Heart left ventricle (tissue), 16 donors: Measurements from ENCODE around the gene KCP. TPM values are rescaled to one million over a fixed set of nuclear protein-coding genes. Genes with fewer than 3 reads are reported as not detected.
A peak's percentile ranks its signal among the peaks of the same experiment; 100 is the strongest.

Experiments
- ATAC-seq, 4 donors: fragments of 200-7000 bp; cut with Tn5 transposase; one replicate each; pipeline ENCODE4 v1.9.1; 2020 to 2022; ENCODE audit warnings: moderate library complexity in 4 of 4, mild to moderate bottlenecking in 3 of 4, moderate number of reproducible peaks in 1 of 4
- DNase-seq, 5 donors: peaks; one replicate each; pipeline ENCODE4 v3.0.0-alpha.2; 2020
- H3K27ac ChIP-seq, 12 donors: fragments of 200-600 bp; sonication (generic) in 4 of 12; one replicate each; pipeline versions ENCODE4 v1.5.0 to v1.8.0; 2016 to 2022; ENCODE audit warnings: mild to moderate bottlenecking in 2 of 12
- H3K27me3 ChIP-seq, 9 donors: fragments of 200-600 bp; sonication (generic) in 2 of 9; one replicate each; pipeline versions ENCODE4 v1.5.1 to v1.8.0; 2016 to 2022; ENCODE audit warnings: mild to moderate bottlenecking in 3 of 9
- H3K36me3 ChIP-seq, 9 donors: fragments of 200-600 bp; sonication (generic) in 2 of 9; one replicate each; pipeline versions ENCODE4 v1.5.0 to v1.8.0; 2018 to 2022; ENCODE audit warnings: mild to moderate bottlenecking in 2 of 9
- H3K4me1 ChIP-seq, 12 donors: fragments of 200-600 bp; sonication (generic) in 4 of 12; one replicate each; pipeline versions ENCODE4 v1.5.0 to v1.8.0; 2016 to 2022; ENCODE audit warnings: mild to moderate bottlenecking in 3 of 12
- H3K4me3 ChIP-seq, 12 donors: fragments of 200-600 bp; sonication (generic) in 4 of 12; one replicate each; pipeline versions ENCODE4 v1.5.0 to v1.8.0; 2017 to 2022; ENCODE audit warnings: mild to moderate bottlenecking in 9 of 12, moderate library complexity in 4 of 12
- H3K9me3 ChIP-seq, 12 donors: fragments of 200-600 bp; sonication (generic) in 4 of 12; one replicate each; pipeline versions ENCODE4 v1.5.0 to v1.8.0; 2016 to 2022; ENCODE audit warnings: mild to moderate bottlenecking in 1 of 12
- CTCF ChIP-seq, 12 donors: fragments of 200-600 bp; sonication (generic) in 4 of 12; IDR thresholded peaks; one replicate each; pipeline versions ENCODE4 v1.5.0 to v1.8.0; 2018 to 2022; ENCODE audit warnings: antibody characterized with exemption in 12 of 12, mild to moderate bottlenecking in 5 of 12
- POLR2A ChIP-seq, 2 donors: fragments of 450-650 bp; IDR thresholded peaks; one replicate each; pipeline ENCODE4 v1.6.1; 2017; ENCODE audit warnings: antibody characterized with exemption in 2 of 2, mild to moderate bottlenecking in 2 of 2, moderate library complexity in 2 of 2
- WGBS, 4 donors: extraction: QIAGEN DNeasy Blood & Tissue Kit in 2 of 4; methylation state at CpG; one replicate each; pipeline versions ENCODE4 v1.1.5 to v1.1.7; 2013 to 2018; 5-methylcytosine and 5-hydroxymethylcytosine counted together
- intact Hi-C, 10 donors: fragments of 100-400 bp; cut with DNase I; formaldehyde crosslinking; loops; one replicate each; pipeline versions ENCODE4 v1.11.1 to v1.14.2; 2022
- polyA plus RNA-seq, 2 donors: library from polyadenylated mRNA; stranded (reverse); fragments of 200-250 nt; gene quantifications; one replicate each; pipeline ENCODE4 v1.2.3, GENCODE V29; 2013
- total RNA-seq, 9 donors: library from RNA; depleted of rRNA in 2 of 9; stranded (reverse); fragments of >200 nt in 2 of 9; fragmentation: NEBNext Ultra II Directional in 3 of 9; extraction: Animal tissue kit (Norgen Biotek cat#: 25700) in 3 of 9; gene quantifications; one replicate each; pipeline versions ENCODE4 v1.1.0 to v1.2.4, GENCODE V29; 2016 to 2023
- donor health status: ischemic (EF 13 %, LVEDD 7.1; RV severe dilation, severe dysfunction).
- donor health status: healthy with polysubstance abuse.
- donor health status: DM: no; HTN: yes; CAD: no.
- donor health status: DM: no; HTN: no; CAD: no.
- donor health status: ischemic (EF 25% LVEDD 6.9; RV normal size, moderate dysfunction).
- donor health status: ischemic (EF 25% LVEDD 5.7; RV mildly dilated, moderate dysfunction).
- donor health status: healthy.
- donor health status: DM: yes; HTN: yes; CAD: no.
- donor health status: ischemic (EF 35%, LVEDD 5.7; RV mildly dilated, moderate dysfunction).
- donor health status: nonischemic (EF 11% LVEDD 7.7; RV severe dilation, severe dysfunction).
- donor health status: DM: yes; HTN: yes; CAD: no.
- donor health status: PGD.
- donor health status: ischemic (EF 29% LVEDD 5.4; RV normal size, mild dysfunction).
- donor health status: nonischemic (EF 23%, LVEDD 6.1; RV moderate dilation, normal function).

The KCP gene
- total and polyA plus RNA-seq, 11 donors, result 0.14 to 1.3 (median 0.29) TPM; not detected in 1

- Histone ChIP-seq H3K27me3 (peaks cover 0 to 31% (median 0%) of the 10 kb centered on the region in 9 donors), H3K9me3 (no peaks in the 10 kb centered on the region), H3K36me3 (peaks cover 0 to 20% (median 16%) of the 10 kb centered on the region in 9 donors), H3K27ac (peak overlapping the region; percentile 84 to 100 (median 96)), H3K4me1 (peaks cover 0 to 83% (median 52%) of the 10 kb centered on the region in 12 donors), H3K4me3 (peak overlapping the region; percentile 31 to 94 (median 80))
- intact Hi-C loops, result loop anchor here in 4 of 10 donors (2.0 to 5.0 kb wide), 5 partner anchors 36 to 94 kb away; partner anchors contain the start of genes CALU (in 3 of the 4) and CCDC136 (in 1 of the 4)
- TF ChIP-seq POLR2A (IDR thresholded peaks at IDR 0.05), result peak; percentile 39 to 61
- no peak for TF ChIP-seq CTCF (IDR thresholded peaks at IDR 0.05)
- DNase-seq (peak; percentile 72 to 83 (median 79)), ATAC-seq (peak; percentile 18 to 35 (median 22))
- WGBS, 4 donors, result 3 to 21% (median 14%) methylated on average over 18 to 33 of the region's 33 CpGs
Observed at GRCh38 chr7:128831178-128831993, 79.1 kb downstream of the KCP start.

- 1 to 4% (median 2%) methylated on average over 21 to 109 of the region's 109 CpGs for WGBS, 4 donors
- Histone ChIP-seq H3K27ac (peak within 1 kb of the TSS; percentile 84 to 100 (median 96)), H3K36me3 (peaks cover 0 to 11% (median 7%) of the 10 kb centered on the region in 9 donors), H3K4me3 (peak within 1 kb of the TSS; percentile 31 to 94 (median 80)), H3K4me1 (peaks cover 0 to 76% (median 45%) of the 10 kb centered on the region in 12 donors), H3K9me3 (no peaks in the 10 kb centered on the region), H3K27me3 (peaks cover 0 to 31% (median 0%) of the 10 kb centered on the region in 9 donors)
- ATAC-seq, result peak in 2 of 4 donors; percentile 5 to 23
- DNase-seq, result peak; percentile 71 to 81 (median 78)
- peak; percentile 72 to 96 for TF ChIP-seq POLR2A (IDR thresholded peaks at IDR 0.05)
- no peak for TF ChIP-seq CTCF (IDR thresholded peaks at IDR 0.05)
- intact Hi-C loops, result loop anchor here in 4 of 10 donors (2.0 to 5.0 kb wide), 5 partner anchors 37 to 93 kb away; partner anchors contain the start of genes CALU (in 3 of the 4) and CCDC136 (in 1 of the 4)
Observed at GRCh38 chr7:128830231-128831177, 80.0 kb downstream of the KCP start, which contains the start of gene FLNC. TSS of gene FLNC (plus strand) at chr7:128830406. CDS start at chr7:128830638, 232 bp downstream.

GRCh38 chr7:128829391-128830166 lies 80.9 kb downstream of the KCP start:
- Histone ChIP-seq H3K27ac (peak overlapping the region; percentile 82 to 100 (median 96)), H3K4me1 (peaks cover 0 to 68% (median 41%) of the 10 kb centered on the region in 12 donors), H3K4me3 (peak overlapping the region in 11 of 12 donors; percentile 17 to 94 (median 80)), H3K27me3 (peaks cover 0 to 31% (median 0%) of the 10 kb centered on the region in 9 donors), H3K9me3 (no peaks in the 10 kb centered on the region), H3K36me3 (peaks cover 0 to 1% (median 0%) of the 10 kb centered on the region in 9 donors)
- ATAC-seq, result no peak
- DNase-seq, result peak in 4 of 5 donors; percentile 59 to 71 (median 64)
- intact Hi-C loops, result loop anchor here in 7 of 10 donors (2.0 to 10.0 kb wide), 7 partner anchors 37 to 92 kb away; partner anchors contain the start of genes CCDC136 (in 5 of the 7) and CALU (in 3 of the 7)
- 12 to 40% (median 18%) methylated on average over 10 to 13 of the region's 13 CpGs for WGBS, 4 donors
- TF ChIP-seq CTCF (IDR thresholded peaks at IDR 0.05) (no peak), POLR2A (IDR thresholded peaks at IDR 0.05) (no peak)
